Skin of body (tissue), 2 donors: ENCODE results near the gene IMMT. TPM values are rescaled to one million over a fixed set of nuclear protein-coding genes. Genes with fewer than 3 reads are reported as not detected.
"Not testable (repeated sequence)": the region's sequence is repeated elsewhere in the genome, so short reads cannot be mapped to it uniquely, and the experiment has no call there.

Experiments used
- DNase-seq: peaks from one replicate; lab custom pipeline; 2025; lab: John Stamatoyannopoulos, UW
- total RNA-seq: library from RNA; depleted of rRNA; stranded (reverse); fragments of >200 nt; gene quantifications from one replicate; pipeline ENCODE4 v1.2.3, GENCODE V29; 2014

Gene IMMT
- total RNA-seq, 1 donor from 2014 or later: 40.6 TPM

DNA sequence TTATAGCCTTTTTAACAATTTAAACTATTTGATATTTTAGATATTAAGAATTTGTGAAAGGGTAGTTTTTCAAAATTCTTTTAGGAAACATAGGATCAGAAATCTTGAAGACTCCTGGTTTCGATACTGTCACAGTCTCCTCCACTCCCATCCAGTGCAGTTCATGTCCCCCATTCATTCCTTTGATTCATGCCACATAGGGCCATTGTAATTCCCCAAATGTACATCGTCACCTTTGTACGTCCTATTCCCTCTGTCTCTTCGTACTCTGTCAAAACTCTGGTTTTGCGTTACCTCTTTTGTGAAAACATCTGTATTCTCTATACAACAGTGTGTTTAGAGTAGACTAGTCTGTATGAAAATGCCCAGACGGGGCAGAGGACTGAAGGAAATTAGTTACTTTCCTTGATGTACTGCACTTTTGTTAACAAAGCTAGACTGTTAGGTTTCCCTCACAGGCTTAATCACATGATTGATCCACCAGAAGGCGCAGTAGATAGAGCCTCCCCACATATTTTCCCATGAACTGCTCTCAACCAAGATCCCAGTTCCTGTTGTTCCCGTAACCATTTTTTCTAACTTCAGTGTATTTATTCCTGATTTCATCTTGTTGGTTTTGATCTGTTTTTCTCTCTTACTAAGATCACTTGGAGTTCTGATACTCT, 6.5 kb upstream of the IMMT start:
- no peak for DNase-seq

DNA sequence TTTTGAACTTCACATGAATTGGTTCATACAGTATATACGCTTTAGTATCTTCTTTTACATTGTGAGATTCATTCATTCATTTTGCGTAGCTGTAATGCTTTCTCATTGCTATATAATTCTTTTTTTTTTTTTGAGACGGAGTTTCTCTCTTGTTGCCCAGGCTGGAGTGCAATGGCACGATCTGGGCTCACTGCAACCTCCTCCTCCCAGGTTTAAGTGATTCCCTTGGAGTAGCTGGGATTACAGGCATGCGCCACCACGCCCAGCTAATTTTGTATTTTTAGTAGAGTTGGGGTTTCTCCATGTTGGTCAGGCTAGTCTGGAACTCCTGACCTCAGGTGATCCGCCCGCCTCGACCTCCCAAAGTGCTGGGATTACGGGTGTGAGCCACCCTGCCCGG, 5.3 kb upstream of the IMMT start:
- DNase-seq: not testable (repeated sequence)

DNA sequence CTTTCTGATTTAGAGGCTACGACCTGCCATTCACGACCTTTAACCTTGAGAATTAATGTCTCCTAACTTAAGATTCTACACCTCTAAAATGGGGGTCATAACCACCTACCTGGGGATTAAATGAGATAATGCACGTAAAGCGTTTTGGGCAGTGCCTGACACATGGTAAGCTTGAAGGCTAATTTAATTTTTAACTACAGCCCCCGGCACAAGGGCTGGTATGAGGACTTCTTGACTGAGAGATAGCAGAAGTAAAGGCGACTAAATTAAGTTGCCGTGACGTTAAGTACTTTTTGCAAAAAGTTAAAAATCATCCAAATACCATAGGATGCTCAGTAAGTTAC, 4.5 kb upstream of the IMMT start:
- no peak for DNase-seq

DNA sequence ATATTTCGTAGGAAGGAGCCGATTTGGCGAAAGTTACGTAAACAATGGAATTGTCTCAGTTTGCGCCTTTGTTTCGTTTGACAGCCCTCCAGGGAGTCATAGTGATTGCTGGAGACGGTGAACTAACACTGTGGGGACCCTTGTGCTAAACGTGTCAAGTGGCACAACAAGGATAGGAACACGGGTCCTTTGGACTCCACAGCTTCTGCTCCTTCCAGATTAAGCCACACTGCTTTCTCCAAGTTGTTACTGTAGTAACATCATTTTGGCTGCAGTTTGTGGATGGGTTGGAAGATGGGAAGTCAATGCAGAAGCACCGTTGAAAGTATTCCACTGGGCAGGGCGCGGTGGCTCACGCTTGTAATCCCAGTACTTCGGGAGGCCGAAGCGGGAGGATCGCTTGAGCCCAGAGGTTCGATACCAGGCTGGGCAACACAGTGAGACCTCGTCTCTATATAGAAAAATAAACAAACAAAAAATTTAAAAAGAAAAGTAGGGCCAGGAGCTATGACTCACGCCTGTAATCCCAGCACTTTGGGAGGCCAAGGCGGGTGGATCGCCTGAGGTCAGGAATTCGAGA, 636 bp upstream of the IMMT start:
- no peak for DNase-seq

DNA sequence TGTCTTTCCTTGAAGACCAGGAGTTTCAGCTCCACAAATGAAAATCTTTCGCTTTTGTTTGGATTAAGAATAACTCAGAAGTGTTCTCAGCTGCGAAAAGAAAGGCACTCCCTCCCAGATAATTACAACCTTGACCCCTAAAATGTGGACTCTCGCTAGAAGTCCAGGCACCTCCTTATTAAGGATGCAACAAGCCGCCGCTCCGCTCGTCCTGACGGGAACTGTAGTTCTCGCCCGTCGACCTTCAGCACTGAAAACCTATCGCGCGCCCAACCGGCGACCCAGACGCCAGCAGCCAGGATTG, 559 bp downstream of the IMMT start:
- no peak for DNase-seq

DNA sequence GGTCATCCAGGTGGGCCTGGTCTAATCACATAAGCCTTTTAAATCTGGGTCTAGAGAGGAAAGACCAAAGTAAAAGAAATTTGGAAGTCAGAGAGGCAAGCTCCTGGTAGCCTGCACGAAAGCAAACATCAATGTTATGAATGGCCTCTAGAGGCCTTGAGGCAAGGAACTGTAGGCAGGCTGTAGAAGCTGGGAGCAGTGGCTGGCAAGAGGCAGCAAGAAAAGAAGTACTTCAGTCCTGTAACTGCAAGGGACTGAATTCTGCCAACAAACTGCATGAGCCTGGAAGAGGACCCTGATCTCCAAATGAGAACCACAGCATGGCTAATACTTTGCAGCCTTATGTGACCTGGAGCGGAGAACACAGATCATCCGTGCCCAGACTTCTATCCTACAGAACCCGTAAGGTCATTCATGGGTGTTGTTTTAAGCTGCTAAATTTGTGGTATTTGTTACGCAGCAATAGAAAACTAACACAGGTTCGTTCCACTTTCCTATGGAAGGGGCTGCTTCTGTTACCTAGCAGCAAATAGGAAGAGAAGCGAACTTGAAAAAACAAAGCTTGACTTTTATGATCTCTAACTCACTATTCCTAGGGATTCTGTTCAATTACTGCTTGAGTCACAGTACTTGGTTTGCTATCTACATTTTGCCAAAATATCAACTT, 1.2 kb downstream of the IMMT start:
- no peak for DNase-seq

DNA sequence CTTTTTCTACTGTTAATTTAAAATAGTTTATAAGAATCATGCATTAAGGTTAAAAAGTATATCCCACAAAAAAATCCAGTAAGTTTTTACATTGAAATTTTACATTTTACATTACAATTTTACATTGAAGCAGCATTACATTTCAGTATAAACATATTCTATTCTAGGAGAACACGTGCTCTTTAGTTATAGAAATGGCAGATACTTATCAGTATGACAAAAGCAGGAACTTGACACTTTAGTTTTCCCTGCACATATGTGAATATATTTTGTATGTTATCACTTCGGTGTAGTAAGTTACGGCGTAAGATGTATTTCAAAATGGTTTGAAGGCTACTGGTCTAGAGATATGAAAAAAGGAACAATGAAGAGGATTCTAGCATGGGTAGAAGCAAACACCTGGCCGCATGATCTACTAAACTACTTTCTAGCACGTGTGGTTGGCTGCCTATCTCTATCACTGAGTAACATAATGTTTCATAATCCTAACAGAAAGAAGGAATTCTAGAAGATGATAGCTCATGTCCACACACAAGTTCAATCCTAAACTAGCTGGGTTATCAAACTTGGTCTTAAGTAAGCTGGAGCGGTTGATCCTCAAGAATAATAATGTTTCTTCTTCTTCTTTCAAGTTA, 5.4 kb downstream of the IMMT start:
- no peak for DNase-seq

DNA sequence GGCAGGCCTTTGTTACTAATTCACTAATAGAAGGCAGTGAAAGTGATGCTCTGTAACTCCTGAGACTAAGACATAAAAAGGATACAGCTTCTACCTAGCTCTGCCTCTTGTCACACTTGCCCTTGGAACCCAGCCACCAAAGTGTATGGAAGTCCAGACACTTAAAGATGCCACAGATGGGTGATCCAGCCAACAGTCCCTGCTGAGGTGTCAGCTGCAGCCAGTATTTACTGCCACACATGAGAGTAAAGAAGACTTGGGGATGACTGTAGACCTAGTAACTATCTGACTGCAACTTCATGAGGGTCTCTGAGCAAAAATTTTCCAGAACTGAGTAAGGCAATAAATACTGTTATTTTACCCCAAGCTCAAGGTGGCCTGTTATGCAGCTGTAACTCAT, 8.8 kb downstream of the IMMT start:
- DNase-seq: no peak

DNA sequence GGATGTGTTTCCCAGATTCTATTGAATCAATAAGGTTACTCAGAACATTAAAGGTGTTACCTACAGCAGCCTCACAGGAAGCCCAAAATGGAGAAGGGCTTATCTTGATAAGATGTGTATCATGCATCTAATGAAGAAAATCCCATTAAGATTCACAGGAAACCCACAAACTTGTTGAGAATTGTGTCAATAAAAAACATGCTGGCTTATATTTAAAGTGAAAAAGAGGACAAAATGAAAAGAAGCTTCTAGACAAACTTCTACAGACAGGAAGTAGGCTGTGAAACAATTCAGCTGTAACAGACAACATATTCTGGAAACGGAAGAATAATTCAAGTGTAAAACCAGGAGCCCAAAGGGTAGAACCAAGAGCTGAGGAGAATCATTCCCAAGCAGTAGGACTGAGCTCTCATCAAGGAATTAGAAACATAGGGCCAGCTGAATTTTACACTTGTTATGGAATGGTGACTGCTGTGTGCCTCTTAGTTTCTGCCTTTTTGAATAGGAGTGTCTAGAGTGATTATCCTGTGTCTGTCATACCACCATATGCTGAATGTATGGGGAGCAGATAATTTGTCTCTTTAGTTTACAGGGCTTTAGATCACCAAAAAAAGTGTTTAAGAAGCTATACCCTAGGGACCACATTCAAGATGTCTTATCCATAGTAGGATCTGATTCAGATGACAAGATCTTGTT, 9.6 kb downstream of the IMMT start:
- DNase-seq: no peak

DNA sequence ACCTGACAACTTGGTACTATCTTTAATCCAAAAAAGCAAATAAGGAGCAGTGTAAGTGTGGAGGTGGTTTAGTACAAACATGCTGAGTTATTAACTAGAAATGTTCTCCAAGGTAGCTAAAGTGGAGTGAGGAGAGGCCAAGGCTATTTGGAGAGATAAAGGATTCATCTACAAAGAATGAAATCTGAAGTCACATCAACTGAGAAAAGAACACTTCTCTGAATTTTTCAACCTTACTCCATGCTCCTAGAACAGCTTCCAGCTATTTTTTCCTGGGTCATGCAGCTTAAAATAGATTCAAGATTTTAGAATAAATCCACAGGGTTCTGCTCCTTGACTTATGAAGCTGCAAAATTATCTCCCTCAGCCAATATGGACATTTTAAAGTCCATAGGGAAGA, 18.7 kb downstream of the IMMT start:
- no peak for DNase-seq

DNA sequence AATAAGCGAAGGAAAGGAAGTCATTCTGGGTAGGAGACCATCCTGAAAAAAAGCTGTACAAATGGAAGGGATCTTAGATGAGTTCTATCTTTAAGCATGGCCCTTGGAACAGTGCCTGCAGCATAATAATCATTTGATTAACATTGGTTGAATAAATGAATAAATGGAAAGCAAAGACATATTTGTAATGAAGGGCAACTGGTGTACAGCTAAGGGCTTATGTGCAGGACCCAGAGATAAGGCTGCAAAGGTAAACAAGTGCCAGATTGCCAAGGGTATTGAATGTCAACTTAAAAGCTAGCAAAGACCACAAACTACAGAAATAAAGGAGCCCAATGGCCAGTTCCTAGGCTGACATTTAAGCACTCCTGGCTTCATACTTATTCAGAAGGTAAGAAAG, 19.4 kb downstream of the IMMT start:
- DNase-seq: no peak

DNA sequence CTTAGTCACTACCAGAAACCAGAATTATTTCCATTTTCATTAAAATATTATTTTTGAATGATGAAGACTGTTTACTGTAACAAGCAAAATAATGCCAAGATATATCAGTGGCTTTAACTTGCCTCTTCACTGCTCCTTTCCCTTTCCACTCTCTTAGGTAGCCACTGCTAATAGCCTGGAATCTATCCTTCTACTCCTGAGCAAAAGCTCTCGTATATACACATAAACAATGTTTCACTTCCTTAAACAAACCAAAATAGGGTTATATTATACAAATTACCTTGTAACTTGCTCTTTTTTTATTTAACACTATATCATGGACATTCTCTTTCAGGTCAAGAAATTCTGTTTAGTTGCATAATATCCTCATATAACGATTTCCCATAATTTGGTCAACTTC, 20.8 kb downstream of the IMMT start:
- no peak for DNase-seq

DNA sequence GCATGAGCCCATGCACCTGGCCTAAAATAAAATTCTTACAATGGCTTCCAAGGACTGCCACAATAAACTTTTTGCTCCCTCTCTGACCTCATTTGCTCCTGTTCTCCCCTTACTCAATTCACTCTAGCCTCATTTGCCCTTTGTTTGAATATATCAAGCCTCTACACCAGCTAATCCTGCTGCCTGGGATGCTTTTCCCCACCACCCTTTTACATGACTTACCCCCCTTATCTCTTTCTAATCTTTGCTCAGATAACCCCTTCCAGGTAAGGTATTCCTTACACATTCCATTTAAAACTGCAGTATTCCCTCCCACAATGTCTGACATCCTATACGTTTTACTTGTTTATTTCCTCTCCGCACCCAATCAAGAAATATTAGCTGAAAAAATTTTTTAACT, 22.7 kb downstream of the IMMT start:
- no peak for DNase-seq

DNA sequence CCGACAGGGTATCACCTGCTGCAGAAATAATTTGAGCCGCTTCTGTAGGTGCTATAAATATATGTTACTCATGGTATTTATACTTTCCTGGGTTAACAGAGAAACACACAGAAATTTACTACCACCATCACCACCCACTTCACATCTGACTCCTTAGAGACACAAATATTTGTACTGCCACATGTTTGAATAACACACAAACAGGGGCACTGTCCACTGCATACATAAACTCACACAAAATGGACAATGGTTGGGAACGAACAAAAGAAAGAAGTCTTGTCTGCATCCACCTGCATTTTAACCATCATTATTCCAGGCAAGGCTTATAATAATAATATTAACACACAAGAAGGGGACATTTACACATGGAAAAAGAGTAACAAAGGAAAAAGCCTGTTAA, 24.0 kb downstream of the IMMT start:
- DNase-seq: no peak

DNA sequence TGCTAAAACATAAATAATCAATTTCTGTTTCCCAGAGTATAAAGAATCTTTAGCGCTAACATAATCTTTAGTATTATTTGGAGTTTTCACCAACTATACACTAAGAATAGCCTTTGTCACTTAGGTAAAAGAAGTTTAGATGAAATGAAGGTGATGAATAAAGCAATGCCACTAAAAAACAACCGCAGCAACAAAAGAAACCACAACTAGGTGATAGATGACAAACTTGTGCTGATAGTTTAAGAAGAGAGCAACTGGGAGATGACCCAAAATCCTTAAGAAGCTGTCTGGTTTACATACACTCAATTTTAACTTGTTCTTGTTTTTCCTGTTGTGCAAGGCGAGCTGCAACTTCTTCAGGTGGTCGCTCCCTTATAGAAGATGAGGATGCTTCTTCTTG, 24.8 kb downstream of the IMMT start:
- no peak for DNase-seq

DNA sequence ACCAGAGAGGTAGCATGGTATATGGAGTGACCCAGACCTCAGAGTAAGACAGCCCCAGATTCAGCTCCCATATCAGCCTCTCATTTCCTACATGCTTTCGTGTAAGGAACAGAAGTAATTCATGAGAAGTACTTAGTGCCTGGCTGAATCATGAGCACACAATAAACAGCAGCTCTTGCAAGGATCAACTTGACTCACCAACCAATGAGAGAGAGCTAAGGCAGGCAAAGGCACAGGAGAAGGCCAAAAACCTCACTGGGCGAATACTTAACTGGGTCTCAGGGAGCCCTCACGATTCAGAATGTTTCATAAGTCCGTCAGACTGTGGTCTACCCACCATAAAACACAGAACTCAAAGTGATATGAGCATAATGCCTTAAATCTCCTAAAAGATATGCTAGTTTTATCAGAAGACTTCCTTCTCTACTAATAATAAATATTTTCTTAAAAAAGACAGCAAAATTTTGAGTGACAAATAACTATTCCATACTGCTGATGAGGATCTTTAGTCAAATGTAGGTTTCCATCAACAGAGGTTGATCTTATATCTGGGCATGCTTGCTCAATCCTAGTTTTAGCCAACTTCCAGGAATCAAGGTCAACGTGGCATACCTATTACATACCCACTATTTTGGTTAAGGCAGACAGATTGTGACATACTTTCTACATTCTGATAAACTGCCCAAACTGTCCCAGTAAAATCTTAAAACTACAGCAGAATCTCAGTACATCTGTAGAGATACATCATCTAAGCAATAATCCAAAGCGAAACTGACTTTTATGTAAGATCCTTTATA, 34.9 kb downstream of the IMMT start:
- no peak for DNase-seq

DNA sequence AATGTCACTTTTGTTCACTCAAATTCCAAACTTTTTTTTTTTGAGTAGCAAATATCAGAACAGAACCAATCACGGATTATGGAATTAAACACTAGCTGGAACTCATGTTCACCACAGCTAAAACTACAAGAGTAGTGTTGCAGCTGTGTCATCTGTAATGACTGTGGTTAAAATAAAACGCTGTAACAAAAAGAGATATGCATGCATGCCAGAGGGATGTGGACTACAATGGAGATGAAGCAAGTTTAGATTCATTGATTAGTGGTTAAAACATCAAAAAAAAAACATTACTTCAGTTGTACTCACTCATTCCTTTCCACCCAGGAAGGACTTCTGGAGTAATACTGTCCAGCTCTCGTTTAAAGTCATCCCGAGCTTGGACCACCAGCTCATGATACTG, 37.0 kb downstream of the IMMT start:
- no peak for DNase-seq

DNA sequence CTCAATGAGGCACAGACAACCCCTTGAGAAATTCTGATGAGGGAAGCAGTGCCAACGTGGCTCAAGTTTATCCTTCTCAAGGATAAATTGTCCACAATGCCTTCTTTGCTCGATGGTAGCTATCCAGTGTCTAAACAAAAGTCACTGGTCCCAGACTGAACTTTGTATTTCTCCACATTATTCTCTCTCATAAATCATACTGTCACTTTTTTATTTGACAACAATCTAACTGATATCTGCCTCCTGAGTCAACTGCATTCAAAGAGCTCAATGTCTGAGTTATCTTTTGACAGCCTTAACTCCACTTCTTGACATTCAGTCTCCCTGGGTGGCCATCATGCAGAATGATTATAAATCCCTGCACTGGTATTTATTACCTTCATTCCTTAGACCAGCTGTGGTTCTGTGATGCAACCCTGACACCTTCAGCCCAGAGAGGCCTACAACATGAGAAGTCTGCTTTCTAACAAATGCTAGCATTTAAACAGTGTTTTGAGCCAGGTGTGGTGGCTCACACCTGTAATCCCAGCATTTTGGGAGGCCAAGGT, 38.2 kb downstream of the IMMT start:
- no peak for DNase-seq

DNA sequence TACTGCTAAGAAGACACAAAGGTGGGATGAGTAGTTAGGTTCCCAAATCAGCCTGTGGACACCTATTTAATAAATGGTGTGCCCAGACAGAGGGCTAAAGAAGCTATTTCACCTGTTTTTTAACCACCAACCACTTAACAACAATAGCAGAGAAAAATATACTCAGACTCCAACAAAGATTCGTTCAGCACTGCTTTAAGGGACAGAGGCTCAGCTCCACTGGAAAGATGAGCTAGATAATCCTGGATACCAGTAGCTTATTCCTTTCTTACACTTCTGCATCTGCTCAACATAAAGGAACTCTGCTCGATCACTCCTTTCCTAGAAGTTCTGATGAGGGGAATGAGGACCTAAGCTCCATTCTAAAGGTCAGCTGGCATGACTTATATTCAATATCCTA, 44.8 kb downstream of the IMMT start:
- no peak for DNase-seq

DNA sequence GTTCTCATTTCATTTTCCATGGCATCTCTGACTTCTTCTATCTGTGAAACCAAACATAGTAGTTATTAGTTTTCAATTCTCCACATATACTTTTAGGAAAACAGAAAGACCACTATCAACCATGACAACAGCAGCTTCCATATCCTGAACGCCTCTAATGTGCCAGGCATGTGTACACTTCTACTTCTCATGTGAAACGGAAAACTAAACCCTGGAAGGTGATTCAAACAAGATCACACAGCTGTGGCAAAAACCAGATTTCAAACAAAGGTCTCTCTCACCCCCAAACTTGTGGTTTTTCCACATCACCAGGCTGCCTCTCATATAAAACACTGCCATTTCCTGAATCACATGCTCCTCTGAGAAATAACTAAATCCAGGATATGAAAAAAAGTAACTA, 47.5 kb downstream of the IMMT start:
- no peak for DNase-seq

DNA sequence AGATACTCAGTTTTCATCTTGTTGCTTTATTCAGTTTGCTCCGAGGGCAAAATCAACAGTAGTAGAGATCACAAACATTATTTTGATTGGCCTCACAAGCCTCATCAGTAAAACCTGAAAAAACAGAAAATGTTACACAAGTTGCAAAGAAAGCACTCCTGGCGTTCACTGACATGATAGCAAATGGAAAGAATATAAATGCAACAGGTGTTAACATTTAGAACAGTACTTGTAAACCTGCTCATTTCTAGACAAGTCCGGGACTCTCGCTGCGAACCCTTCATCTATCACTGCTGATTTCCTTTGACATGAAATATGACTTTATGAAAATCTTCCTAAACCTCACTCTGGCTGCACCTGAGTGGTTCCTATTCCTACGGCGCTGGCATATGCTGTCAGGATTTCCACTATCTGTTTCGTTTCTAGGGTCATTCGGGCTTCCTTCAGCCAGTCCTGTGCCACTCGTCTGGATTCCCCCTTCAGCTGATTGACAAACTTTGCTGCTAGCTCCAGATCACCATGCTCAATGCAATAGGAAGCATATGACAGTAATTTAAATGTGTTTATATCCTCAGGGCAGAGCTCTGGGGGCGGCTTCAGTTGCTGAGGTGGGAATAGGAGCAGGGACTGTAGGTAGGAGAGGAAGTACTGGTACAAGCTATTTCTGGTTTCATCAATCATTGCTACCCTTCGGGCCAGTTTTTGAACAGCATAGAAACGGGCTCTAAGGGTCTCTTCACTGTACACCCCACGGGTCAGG, 51.2 kb downstream of the IMMT start:
- no peak for DNase-seq
